Measurements from ENCODE around the gene MMP25.

DNA sequence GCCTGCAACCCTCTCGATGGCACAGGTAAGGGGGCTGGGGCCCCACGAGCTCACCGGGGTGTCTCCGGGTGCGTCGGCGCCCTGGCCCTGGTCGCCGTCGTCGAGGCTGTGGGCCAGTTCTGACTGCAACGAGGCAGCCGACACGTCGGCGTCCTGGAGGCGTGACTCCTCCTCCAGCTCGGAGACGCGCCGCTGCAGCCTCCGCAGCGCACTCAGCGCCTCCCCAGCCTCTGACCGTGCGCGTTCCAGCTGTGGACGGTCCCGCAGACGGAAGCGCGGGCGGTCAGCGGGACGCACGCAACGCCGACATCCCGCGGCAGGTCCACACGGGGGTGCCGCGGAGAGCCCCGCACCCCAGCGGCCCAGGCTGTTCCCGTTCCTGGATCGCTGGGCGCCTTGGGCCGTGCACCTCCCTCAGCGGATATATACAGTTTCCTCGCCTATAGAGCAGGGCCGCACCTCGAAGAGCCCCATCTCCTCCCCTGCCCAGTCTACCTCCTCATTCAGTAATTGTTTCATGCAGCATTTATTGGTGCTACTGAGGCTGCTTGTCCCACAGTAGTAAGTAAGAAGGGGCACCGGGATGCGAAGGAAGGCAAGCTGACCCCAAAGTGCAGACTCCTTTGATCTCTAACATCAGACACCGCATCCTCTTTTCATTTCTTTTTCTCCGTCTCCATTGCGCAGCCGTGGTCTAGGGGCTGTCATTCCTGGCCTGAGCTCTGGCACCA lies 16.7 kb upstream of the MMP25 start:
- TF ChIP-seq YY1 (IDR thresholded peaks at IDR 0.05; ENCODE audit: low read depth) (no peak), RAD21 (IDR thresholded peaks at IDR 0.05; ENCODE audit: low read depth) (no peak), CREB1 (IDR thresholded peaks at IDR 0.05; ENCODE audit: low read depth) (no peak), TCF12 (IDR thresholded peaks at IDR 0.05; ENCODE audit: low read depth) (no peak)
- TF ChIP-seq, protein P1, sequence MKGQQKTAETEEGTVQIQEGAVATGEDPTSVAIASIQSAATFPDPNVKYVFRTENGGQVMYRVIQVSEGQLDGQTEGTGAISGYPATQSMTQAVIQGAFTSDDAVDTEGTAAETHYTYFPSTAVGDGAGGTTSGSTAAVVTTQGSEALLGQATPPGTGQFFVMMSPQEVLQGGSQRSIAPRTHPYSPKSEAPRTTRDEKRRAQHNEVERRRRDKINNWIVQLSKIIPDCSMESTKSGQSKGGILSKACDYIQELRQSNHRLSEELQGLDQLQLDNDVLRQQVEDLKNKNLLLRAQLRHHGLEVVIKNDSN (IDR thresholded peaks at IDR 0.05) = no peak
- TF ChIP-seq, protein P2, sequence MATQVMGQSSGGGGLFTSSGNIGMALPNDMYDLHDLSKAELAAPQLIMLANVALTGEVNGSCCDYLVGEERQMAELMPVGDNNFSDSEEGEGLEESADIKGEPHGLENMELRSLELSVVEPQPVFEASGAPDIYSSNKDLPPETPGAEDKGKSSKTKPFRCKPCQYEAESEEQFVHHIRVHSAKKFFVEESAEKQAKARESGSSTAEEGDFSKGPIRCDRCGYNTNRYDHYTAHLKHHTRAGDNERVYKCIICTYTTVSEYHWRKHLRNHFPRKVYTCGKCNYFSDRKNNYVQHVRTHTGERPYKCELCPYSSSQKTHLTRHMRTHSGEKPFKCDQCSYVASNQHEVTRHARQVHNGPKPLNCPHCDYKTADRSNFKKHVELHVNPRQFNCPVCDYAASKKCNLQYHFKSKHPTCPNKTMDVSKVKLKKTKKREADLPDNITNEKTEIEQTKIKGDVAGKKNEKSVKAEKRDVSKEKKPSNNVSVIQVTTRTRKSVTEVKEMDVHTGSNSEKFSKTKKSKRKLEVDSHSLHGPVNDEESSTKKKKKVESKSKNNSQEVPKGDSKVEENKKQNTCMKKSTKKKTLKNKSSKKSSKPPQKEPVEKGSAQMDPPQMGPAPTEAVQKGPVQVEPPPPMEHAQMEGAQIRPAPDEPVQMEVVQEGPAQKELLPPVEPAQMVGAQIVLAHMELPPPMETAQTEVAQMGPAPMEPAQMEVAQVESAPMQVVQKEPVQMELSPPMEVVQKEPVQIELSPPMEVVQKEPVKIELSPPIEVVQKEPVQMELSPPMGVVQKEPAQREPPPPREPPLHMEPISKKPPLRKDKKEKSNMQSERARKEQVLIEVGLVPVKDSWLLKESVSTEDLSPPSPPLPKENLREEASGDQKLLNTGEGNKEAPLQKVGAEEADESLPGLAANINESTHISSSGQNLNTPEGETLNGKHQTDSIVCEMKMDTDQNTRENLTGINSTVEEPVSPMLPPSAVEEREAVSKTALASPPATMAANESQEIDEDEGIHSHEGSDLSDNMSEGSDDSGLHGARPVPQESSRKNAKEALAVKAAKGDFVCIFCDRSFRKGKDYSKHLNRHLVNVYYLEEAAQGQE (IDR thresholded peaks at IDR 0.05; ENCODE audit: low read depth) = no peak
- TF ChIP-seq, protein P3, sequence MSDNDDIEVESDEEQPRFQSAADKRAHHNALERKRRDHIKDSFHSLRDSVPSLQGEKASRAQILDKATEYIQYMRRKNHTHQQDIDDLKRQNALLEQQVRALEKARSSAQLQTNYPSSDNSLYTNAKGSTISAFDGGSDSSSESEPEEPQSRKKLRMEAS (IDR thresholded peaks at IDR 0.05) = no peak
